ENCODE data around the gene CAMK1D. TPM values are rescaled to one million over a fixed set of nuclear protein-coding genes. Genes with fewer than 3 reads are reported as not detected.
A peak's percentile ranks its signal among the peaks of the same experiment; 100 is the strongest.

CAMK1D gene
- total and polyA plus RNA-seq, 8 donors = 4.4 to 10.8 (median 4.8) TPM

- Histone ChIP-seq H3K27me3 (no peaks in the 10 kb centered on the region), H3K27ac (no peak overlapping the region), H3K9me3 (no peaks in the 10 kb centered on the region), H3K36me3 (no peaks in the 10 kb centered on the region), H3K4me3 (no peak overlapping the region), H3K4me1 (no peaks in the 10 kb centered on the region)
- no peak for TF ChIP-seq CTCF (IDR thresholded peaks at IDR 0.05)
- intact Hi-C loops (cut with DNase I) = no loop called here
- no peak for DNase-seq
- ATAC-seq = no peak
Measured at GRCh38 chr10:12689893-12690292, 340.5 kb downstream of the CAMK1D start.

- H3K4me3 ChIP-seq = no peak overlapping the region
- intact Hi-C loops (cut with DNase I) = no loop called here
- no peaks in the 10 kb centered on the region for H3K9me3 ChIP-seq
- ATAC-seq (no peak), DNase-seq (no peak)
- no peaks in the 10 kb centered on the region for H3K27me3 ChIP-seq
- no peak for TF ChIP-seq CTCF (IDR thresholded peaks at IDR 0.05)
- H3K36me3 ChIP-seq = no peaks in the 10 kb centered on the region
- no peaks in the 10 kb centered on the region for H3K4me1 ChIP-seq
- no peak overlapping the region for H3K27ac ChIP-seq
Measured at GRCh38 chr10:12690525-12691126, 341.3 kb downstream of the CAMK1D start.

GRCh38 chr10:12691596-12691995 is 342.2 kb downstream of the CAMK1D start:
- intact Hi-C loops (cut with DNase I) = no loop called here
- DNase-seq = no peak
- no peak for ATAC-seq
- H3K27ac ChIP-seq = no peak overlapping the region
- H3K27me3 ChIP-seq = no peaks in the 10 kb centered on the region
- H3K4me1 ChIP-seq = no peaks in the 10 kb centered on the region
- no peaks in the 10 kb centered on the region for H3K36me3 ChIP-seq
- no peak for TF ChIP-seq CTCF (IDR thresholded peaks at IDR 0.05)
- H3K9me3 ChIP-seq = no peaks in the 10 kb centered on the region
- H3K4me3 ChIP-seq = no peak overlapping the region

- Histone ChIP-seq H3K4me1 (peaks cover 0 to 4% of the 10 kb centered on the region in 2 donors), H3K27ac (no peak overlapping the region), H3K27me3 (peaks cover 0 to 7% of the 10 kb centered on the region in 2 donors), H3K9me3 (no peaks in the 10 kb centered on the region), H3K4me3 (no peak overlapping the region), H3K36me3 (no peaks in the 10 kb centered on the region)
- no peak for DNase-seq
- TF ChIP-seq CTCF (IDR thresholded peaks at IDR 0.05) = no peak
- no peak for ATAC-seq
- intact Hi-C loops (cut with DNase I) = no loop called here
Measured at GRCh38 chr10:12697764-12698163, 348.4 kb downstream of the CAMK1D start.

GRCh38 chr10:12699258-12699700 is 349.9 kb downstream of the CAMK1D start:
- intact Hi-C loops (cut with DNase I) = no loop called here
- TF ChIP-seq CTCF (IDR thresholded peaks at IDR 0.05) = no peak
- Histone ChIP-seq H3K9me3 (no peaks in the 10 kb centered on the region), H3K27ac (peak overlapping the region in 1 of 2 donors; percentile 63), H3K4me1 (peaks cover 4 to 8% of the 10 kb centered on the region in 2 donors), H3K27me3 (peaks cover 0 to 7% of the 10 kb centered on the region in 2 donors), H3K4me3 (no peak overlapping the region), H3K36me3 (no peaks in the 10 kb centered on the region)
- peak; percentile 59 for ATAC-seq
- peak in 1 of 4 donors; percentile 41 for DNase-seq

Data from left lung (tissue), 10 donors.